HepG2 (cell line): ENCODE data around the gene TSPAN12. TPM values are rescaled to one million over a fixed set of nuclear protein-coding genes. Genes with fewer than 3 reads are reported as not detected.

Experiments
- ATAC-seq: fragments of 200-7000 bp; cut with Tn5 transposase; 3 replicates; pipeline ENCODE4 v1.9.1; 2020; ENCODE audit warnings: mild to moderate bottlenecking, moderate library complexity
- BruUV-seq: library from RNA; stranded (reverse); fragments of 400-500 nt; replicated peaks from 2 replicates; lab custom pipeline; 2021; lab: Mats Ljungman, UMichigan
- CTCF ChIA-PET: fragments of 300-600 bp; formaldehyde crosslinking; extraction: SDS; loops from one replicate; lab custom pipeline; 2021; ENCODE audit warnings: low total read pairs, inconsistent platforms, low intra/inter-chr PET ratio; lab: Yijun Ruan, JAX
- POLR2A ChIA-PET: fragments of 350-600 bp; sonication (Branson Sonifier 250); formaldehyde crosslinking; loops from one replicate; lab custom pipeline; 2020; ENCODE audit warnings: antibody characterized with exemption, inconsistent platforms; lab: Yijun Ruan, JAX
- DNase-seq: peaks from one replicate; pipeline ENCODE4 v3.0.0-alpha.2; 2015; ENCODE audit warnings: low spot score
- FAIRE-seq: peaks from 3 replicates; lab custom pipeline; 2011; peaks lifted over from hg19 to GRCh38; lab: Jason Lieb, UNC
- H2AFZ ChIP-seq: one replicate; pipeline ENCODE4 v1.6.1; 2011; ENCODE audit warnings: low read length, inconsistent platforms
- H3K27ac ChIP-seq: fragments of 300-600 bp; 3 replicates; pipeline ENCODE4 v1.8.0; 2011; ENCODE audit warnings: mixed run types, mild to moderate bottlenecking, mixed read lengths, low read length, inconsistent platforms; ENCODE audit not compliant: insufficient read depth; ENCODE audit errors: extremely low read length
- H3K27me3 ChIP-seq, 2 experiments: fragments of 200-600 bp in 1 of 2; 2 replicates in 1 of 2; 3 replicates in 1 of 2; pipeline versions ENCODE4 v1.6.0 to v1.8.0; 2011; ENCODE audit warnings: low read length in 2 of 2, mild to moderate bottlenecking in 2 of 2, moderate library complexity in 2 of 2, inconsistent platforms in 1 of 2; ENCODE audit not compliant: insufficient read depth in 2 of 2, control insufficient read depth in 1 of 2
- H3K36me3 ChIP-seq, 2 experiments: fragments of 200-600 bp in 1 of 2; replicated peaks in 1 of 2; 2 replicates in 1 of 2; 3 replicates in 1 of 2; pipeline versions ENCODE4 v1.5.1 to v1.8.0; 2011; ENCODE audit warnings: low read length in 2 of 2, inconsistent platforms in 1 of 2; ENCODE audit not compliant: insufficient read depth in 2 of 2, control insufficient read depth in 1 of 2
- H3K4me1 ChIP-seq: 2 replicates; pipeline ENCODE4 v1.5.1; 2012; ENCODE audit warnings: low read length, inconsistent platforms; ENCODE audit not compliant: insufficient read depth
- H3K4me2 ChIP-seq: 2 replicates; pipeline ENCODE4 v1.6.0; 2011; ENCODE audit warnings: low read depth, low read length, inconsistent platforms
- H3K4me3 ChIP-seq, 3 experiments: fragments of 200-600 bp in 1 of 3; sonication (generic), shearing (Covaris generic) in 1 of 3; replicated peaks in 1 of 3; 2 replicates each; pipeline ENCODE4 v1.5.1; 2011 to 2016; ENCODE audit warnings: low read length in 3 of 3, inconsistent platforms in 2 of 3, low read depth in 2 of 3, mild to moderate bottlenecking in 2 of 3, control low read depth in 1 of 3, mixed read lengths in 1 of 3; ENCODE audit not compliant: insufficient read depth in 1 of 3
- H3K79me2 ChIP-seq: one replicate; pipeline ENCODE4 v1.6.1; 2011; ENCODE audit warnings: low read length, inconsistent platforms; ENCODE audit not compliant: insufficient read depth
- H3K9ac ChIP-seq: 2 replicates; pipeline ENCODE4 v1.6.0; 2011; ENCODE audit warnings: mild to moderate bottlenecking, low read depth, low read length, inconsistent platforms; ENCODE audit not compliant: insufficient read depth
- H3K9me3 ChIP-seq: 2 replicates; pipeline ENCODE4 v1.5.1; 2012; ENCODE audit warnings: mild to moderate bottlenecking, low read length
- H4K20me1 ChIP-seq: 2 replicates; pipeline ENCODE4 v1.6.0; 2011; ENCODE audit warnings: inconsistent platforms, mild to moderate bottlenecking, low read length, moderate library complexity; ENCODE audit not compliant: insufficient read depth
- GTF3A ChIP-seq: sonication (generic); formaldehyde crosslinking; conservative IDR thresholded peaks from 2 replicates; pipeline ENCODE4 v1.4.0; 2020; ENCODE audit warnings: mild to moderate bottlenecking, missing genetic modification reagents
- HMGXB4 ChIP-seq, 2 experiments: sonication (generic) in 1 of 2; formaldehyde crosslinking in 1 of 2; IDR thresholded peaks; 2 replicates each; pipeline versions ENCODE4 v1.4.0 to v1.6.1; 2018 to 2020; ENCODE audit warnings: missing genetic modification reagents in 2 of 2, borderline replicate concordance in 1 of 2, low read depth in 1 of 2, mild to moderate bottlenecking in 1 of 2, missing biosample characterization in 1 of 2
- KAT7 ChIP-seq: IDR thresholded peaks from 2 replicates; pipeline ENCODE4 v1.6.1; 2018; ENCODE audit warnings: borderline replicate concordance, missing compliant biosample characterization
- KDM5B ChIP-seq: sonication (generic); formaldehyde crosslinking; IDR thresholded peaks from 2 replicates; pipeline ENCODE4 v1.4.0; 2020; ENCODE audit warnings: missing genetic modification reagents, mild to moderate bottlenecking, borderline replicate concordance
- MAX ChIP-seq: IDR thresholded peaks from 2 replicates; pipeline ENCODE4 v1.6.1; 2012; ENCODE audit warnings: inconsistent platforms
- SAP130 ChIP-seq: IDR thresholded peaks from 2 replicates; pipeline ENCODE4 v1.6.1; 2016; ENCODE audit warnings: low read depth
- TFDP1 ChIP-seq: IDR thresholded peaks from 2 replicates; pipeline ENCODE4 v1.6.1; 2016; ENCODE audit warnings: missing compliant biosample characterization, missing genetic modification reagents, borderline replicate concordance
- ZNF180 ChIP-seq: sonication (generic); formaldehyde crosslinking; IDR thresholded peaks from 2 replicates; pipeline ENCODE4 v1.4.0; 2020; ENCODE audit warnings: low read depth, missing genetic modification reagents, borderline replicate concordance
- WGBS: methylation state at CpG from one replicate; pipeline ENCODE4 v1.1.6; 2017; ENCODE audit warnings: low lambda C conversion rate; 5-methylcytosine and 5-hydroxymethylcytosine counted together
- in situ Hi-C: cut with HindIII; loops from 2 replicates; pipeline ENCODE4 v1.10.0; 2017; ENCODE audit warnings: low pct_unique_long_range_greater_than_20kb; ENCODE audit not compliant: extremely low pct_ligation_motif_present
- intact Hi-C: fragments of 100-400 bp; cut with micrococcal nuclease; formaldehyde crosslinking; loops from one replicate; pipeline ENCODE4 v1.10.0; 2022; ENCODE audit not compliant: unreplicated experiment
- polyA plus RNA-seq, 8 experiments: library from polyadenylated mRNA; depleted of rRNA in 3 of 8; stranded (reverse) in 7 of 8; unstranded in 1 of 8; fragments of >200 nt; fragmentation: Illumina TruSeq in 4 of 8; extraction: Trizol in 4 of 8; gene quantifications; 2 replicates each; pipeline versions ENCODE4 v1.2.1 to v1.2.3, GENCODE V29; 2011 to 2016; ENCODE audit warnings: low read depth in 4 of 8, missing spikeins in 1 of 8, mixed read lengths in 1 of 8; ENCODE audit not compliant: insufficient read depth in 1 of 8
- total RNA-seq, 5 experiments: library from RNA; depleted of rRNA; stranded (reverse); fragments of >200 nt; fragmentation: Illumina TruSeq; extraction: Trizol; gene quantifications; 2 replicates each; pipeline ENCODE4 v1.2.3, GENCODE V29; 2016; ENCODE audit warnings: low read depth in 1 of 5

Gene TSPAN12
- total and polyA plus RNA-seq, 2 of the 13 experiments (the other 11 are each of a cell fraction or from before 2014, with no cell fraction given), result 0.48 to 0.95 TPM

- Histone ChIP-seq H3K27me3 (no peaks in the 10 kb centered on the region; a peak in 1 of 5 replicates), H3K4me1 (peaks cover 6% of the 10 kb centered on the region), H3K4me3 (peak overlapping the region; percentile 15 to 75 (median 22); a peak in 2 of 6 replicates), H4K20me1 (no peaks in the 10 kb centered on the region), H3K9ac (no peak overlapping the region), H2AFZ (no peak overlapping the region), H3K4me2 (peak overlapping the region; percentile 86), H3K9me3 (no peaks in the 10 kb centered on the region), H3K36me3 (no peaks in the 10 kb centered on the region), H3K79me2 (no peaks in the 10 kb centered on the region), H3K27ac (no peak overlapping the region)
- no TSS peak for BruUV-seq
- FAIRE-seq (no peak), DNase-seq (peak; percentile 18), ATAC-seq (peak; percentile 82)
- TF ChIP-seq ZNF180 (CRISPR knock-in tag) (no peak), KAT7 (CRISPR knock-in tag) (no peak), KDM5B (CRISPR knock-in tag) (peak; percentile 6; the same call in 1 of the 2 replicates), HMGXB4 (CRISPR knock-in tag; IDR thresholded peaks at IDR 0.05; ENCODE audit: borderline replicate concordance in 1 of 2, low read depth in 1 of 2) (peak in 1 of 2 experiments; percentile 8; a peak in 2 of 4 replicates), SAP130 (CRISPR knock-in tag) (0 out of 2 replicates have a peak, but pooled peaks have one; percentile 16), GTF3A (CRISPR knock-in tag) (0 out of 2 replicates have a peak, but pooled peaks have one; percentile 26), TFDP1 (peak; percentile 49; the same call in 1 of the 2 replicates), MAX (peak; percentile 65)
- ChIA-PET CTCF (no interaction called here), POLR2A (no interaction called here)
- WGBS, result 24% methylated on average over 26 of the region's 39 CpGs
- in situ Hi-C loops (no loop called here), intact Hi-C loops (loop anchor here (1.0 to 5.0 kb wide), 4 partner anchors 42 to 85 kb away; no protein-coding TSS in a partner anchor)
Observed at GRCh38 chr7:120856621-120857352, 1.2 kb downstream of the TSPAN12 start.
